GM12878 (cell line): ENCODE measurements around the gene MMADHC.

Experiments
- CBX5 ChIP-seq: sonication (generic); IDR thresholded peaks from 2 replicates; pipeline ENCODE4 v1.6.1; 2016; ENCODE audit warnings: low read depth, moderate library complexity, mild to moderate bottlenecking, inconsistent platforms
- CEBPZ ChIP-seq: fragments of 150-350 bp; IDR thresholded peaks from 2 replicates; pipeline ENCODE4 v1.6.1; 2016; ENCODE audit warnings: low read depth, low read length
- CTCF ChIP-seq, 3 experiments: IDR thresholded peaks in 2 of 3; conservative IDR thresholded peaks in 1 of 3; 2 replicates each; pipeline ENCODE4 v1.5.1; 2011; ENCODE audit warnings: low read depth in 3 of 3, low read length in 3 of 3, mild to moderate bottlenecking in 3 of 3, control low read depth in 2 of 3, moderate library complexity in 2 of 3, inconsistent platforms in 1 of 3, mixed read lengths in 1 of 3; ENCODE audit not compliant: control insufficient read depth in 2 of 3, insufficient read depth in 1 of 3; ENCODE audit errors: extremely low read depth in 1 of 3
- HCFC1 ChIP-seq: fragments of 150-350 bp; IDR thresholded peaks from 2 replicates; pipeline ENCODE4 v1.6.1; 2014; ENCODE audit warnings: low read length
- HDGF ChIP-seq: fragments of 450-650 bp; IDR thresholded peaks from 2 replicates; pipeline ENCODE4 v1.6.1; 2016; ENCODE audit warnings: antibody characterized with exemption
- PBX3 ChIP-seq: IDR thresholded peaks from 2 replicates; pipeline ENCODE4 v1.6.1; 2011; ENCODE audit warnings: mild to moderate bottlenecking, low read depth, low read length, moderate library complexity; ENCODE audit not compliant: insufficient replicate concordance
- POLR2A ChIP-seq: IDR thresholded peaks from 2 replicates; pipeline ENCODE4 v1.6.1; 2011; ENCODE audit warnings: low read depth, mild to moderate bottlenecking, low read length
- POLR2AphosphoS5 ChIP-seq: IDR thresholded peaks from 2 replicates; pipeline ENCODE4 v1.6.1; 2011; ENCODE audit warnings: mild to moderate bottlenecking, low read length, inconsistent platforms
- ZBTB11 ChIP-seq: fragments of 450-650 bp; formaldehyde crosslinking; IDR thresholded peaks from 2 replicates; pipeline ENCODE4 v1.5.0; 2022; ENCODE audit warnings: mild to moderate bottlenecking, missing genetic modification characterization

GRCh38 chr2:149564097-149564496, 23.5 kb downstream of the MMADHC start:
- TF ChIP-seq CTCF (IDR thresholded peaks at IDR 0.05 in 2 of 3, conservative IDR thresholded peaks at IDR 0.05 in 1 of 3; ENCODE audit: control insufficient read depth in 2 of 3, extremely low read depth in 1 of 3, insufficient read depth in 1 of 3, low read depth in 3 of 3, low read length in 3 of 3) (no peak), ZBTB11 (no peak), CEBPZ (no peak), HCFC1 (no peak), CBX5 (no peak), PBX3 (no peak), POLR2A (no peak), HDGF (no peak), POLR2AphosphoS5 (no peak)
